NCI-H82 (cell line): ENCODE data around the gene TRAF3IP3.
A peak's percentile ranks its signal among the peaks of the same experiment; 100 is the strongest.
"Not testable (repeated sequence)": the region's sequence is repeated elsewhere in the genome, so short reads cannot be mapped to it uniquely, and the experiment has no call there.

ENCODE experiments used
- DNase-seq: peaks from one replicate; lab custom pipeline; 2025; lab: John Stamatoyannopoulos, UW

Gene TRAF3IP3

DNA sequence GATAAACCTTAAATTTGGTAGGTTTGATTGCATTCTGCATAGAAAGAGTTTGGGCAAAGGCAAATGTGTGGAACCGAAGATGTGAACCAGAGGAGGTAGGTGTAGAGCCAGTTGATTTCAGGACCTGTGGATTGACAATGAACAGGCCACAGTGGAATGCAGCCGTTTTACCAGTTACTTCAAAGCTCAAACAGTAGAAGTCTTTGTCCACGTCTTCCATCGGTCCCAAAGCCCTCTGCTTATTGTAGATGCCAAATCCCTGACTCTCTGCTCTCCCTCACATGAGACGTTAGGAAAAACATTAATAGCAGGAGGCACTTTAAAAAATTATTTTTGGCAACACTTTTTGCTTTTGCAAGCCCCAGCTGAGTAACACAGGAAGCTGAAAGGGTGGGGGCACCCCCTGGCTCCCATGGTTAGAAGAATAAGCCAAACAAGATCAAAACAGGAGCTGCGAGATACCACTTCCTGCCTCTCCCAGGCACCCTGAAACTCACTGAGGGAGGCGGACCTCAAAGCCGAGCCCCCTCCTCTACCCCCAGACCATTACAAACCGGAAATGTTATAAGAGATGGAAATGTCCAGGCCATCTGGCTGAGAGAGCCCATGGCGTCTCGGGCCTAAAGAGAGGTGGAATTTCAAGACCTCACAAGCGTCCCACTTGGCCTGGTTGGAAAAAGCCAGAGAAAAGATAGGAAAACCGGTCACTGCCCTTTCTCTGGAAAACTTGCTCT is 13.5 kb downstream of the TRAF3IP3 start:
- no peak for DNase-seq

DNA sequence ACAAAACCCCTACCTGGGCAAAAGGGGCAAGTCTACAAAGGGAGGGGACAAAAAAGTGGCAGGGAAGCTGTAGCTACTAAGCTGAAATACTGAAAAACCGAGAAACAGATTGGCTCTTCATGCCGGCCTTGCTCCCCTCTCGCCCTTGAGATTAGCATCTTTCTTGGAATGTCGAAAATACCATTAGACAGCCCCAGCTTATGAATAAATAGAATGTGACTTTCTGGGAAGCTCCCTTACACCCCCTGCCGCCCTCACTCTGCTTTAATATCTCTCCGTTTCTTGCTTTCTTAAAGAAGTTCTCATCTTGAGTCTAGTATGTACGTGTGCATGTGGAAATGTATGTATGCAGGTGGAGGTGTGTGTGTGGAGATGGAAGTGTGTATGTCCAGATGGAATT is 14.1 kb downstream of the TRAF3IP3 start:
- DNase-seq: no peak

DNA sequence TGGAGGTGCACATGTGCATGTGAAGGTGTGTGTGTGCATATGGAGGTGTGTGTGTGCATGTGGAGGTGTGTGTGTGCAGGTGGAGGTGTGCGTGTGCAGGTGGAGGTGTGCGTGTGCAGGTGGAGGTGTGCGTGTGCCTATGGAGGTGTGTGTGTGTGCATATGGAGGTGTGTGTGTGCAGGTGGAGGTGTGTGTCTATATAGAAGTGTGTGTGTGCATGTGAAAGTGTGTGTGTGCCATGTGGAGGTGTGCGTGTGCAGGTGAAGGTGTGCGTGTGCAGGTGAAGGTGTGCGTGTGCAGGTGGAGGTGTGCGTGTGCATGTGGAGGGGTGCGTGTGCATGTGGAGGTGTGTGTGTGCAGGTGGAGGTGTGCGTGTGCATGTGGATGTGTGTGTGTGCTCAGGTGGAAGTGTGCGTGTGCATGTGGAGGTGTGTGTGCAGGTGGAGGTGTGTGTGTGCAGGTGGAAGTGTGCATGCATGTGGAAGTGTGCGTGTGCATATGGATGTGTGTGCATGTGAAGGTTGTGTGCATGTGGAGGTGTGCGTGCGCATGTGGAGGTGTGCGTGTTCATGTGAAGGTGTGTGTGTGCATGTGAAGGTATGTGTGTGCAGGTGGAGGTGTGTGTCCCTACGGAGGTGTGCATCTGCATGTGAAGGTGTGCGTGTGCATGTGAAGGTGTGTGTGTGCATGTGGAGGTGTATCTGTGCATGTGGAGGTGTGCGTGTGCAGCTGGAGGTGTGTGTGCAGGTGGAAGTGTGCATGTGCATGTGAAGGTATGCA is 15.0 kb downstream of the TRAF3IP3 start:
- no peak for DNase-seq

DNA sequence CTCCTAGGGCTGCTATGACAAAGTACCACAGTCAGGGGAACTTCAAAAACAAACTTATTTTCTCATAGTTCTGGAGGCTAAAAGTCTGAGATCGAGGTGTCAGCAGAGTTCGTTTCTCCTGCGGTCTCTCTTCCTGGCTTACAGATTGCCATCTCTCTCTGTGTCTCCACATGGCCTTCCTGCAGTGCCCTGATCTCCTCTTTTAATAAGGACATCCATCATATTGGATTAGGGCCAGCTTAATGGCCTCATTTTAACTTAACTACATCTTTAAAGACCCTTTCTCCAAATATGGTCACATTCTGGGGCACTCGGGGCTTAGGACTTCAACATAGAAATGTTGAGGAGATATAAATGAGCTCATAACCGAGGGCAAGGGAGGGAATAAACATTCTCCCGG is 16.3 kb downstream of the TRAF3IP3 start:
- DNase-seq: peak; percentile 97

DNA sequence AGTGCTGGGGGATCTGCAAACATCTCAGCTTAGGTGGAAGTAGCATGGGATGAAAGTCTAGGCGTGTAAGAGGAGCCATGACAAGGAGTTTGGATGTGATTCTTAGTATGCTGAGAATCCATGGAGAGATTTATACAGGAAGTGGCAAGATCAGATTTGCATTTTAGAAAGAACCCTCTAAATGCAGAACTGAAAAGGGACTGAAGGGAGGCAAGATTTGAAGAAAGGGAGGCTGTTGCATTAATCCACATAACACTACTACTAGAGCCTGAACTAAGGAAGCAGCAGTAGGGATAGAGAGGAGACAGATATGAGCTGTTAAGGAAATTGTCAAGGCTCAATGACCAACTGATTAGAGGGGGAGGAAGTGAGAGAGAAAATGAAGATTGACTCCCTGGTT is 18.7 kb downstream of the TRAF3IP3 start:
- DNase-seq: no peak

DNA sequence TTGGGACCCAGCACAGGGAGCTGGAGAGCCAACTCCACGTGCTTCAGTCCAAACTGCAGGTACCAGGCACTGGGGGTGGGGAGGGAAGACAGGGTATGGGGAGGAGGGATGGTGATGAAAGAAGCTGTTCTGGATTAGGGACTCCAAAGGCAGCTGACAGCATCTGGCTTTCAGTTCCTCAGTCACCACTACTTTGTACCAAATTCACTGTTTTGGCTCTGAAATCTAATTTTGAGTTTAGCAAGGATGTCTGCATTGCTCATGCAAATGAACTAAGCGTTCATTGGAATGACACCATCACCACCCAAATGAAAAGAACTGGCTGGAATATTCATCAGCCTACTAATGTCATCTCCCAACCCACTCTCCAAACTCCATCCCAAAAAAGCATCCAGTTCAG is 19.8 kb downstream of the TRAF3IP3 start:
- no peak for DNase-seq

DNA sequence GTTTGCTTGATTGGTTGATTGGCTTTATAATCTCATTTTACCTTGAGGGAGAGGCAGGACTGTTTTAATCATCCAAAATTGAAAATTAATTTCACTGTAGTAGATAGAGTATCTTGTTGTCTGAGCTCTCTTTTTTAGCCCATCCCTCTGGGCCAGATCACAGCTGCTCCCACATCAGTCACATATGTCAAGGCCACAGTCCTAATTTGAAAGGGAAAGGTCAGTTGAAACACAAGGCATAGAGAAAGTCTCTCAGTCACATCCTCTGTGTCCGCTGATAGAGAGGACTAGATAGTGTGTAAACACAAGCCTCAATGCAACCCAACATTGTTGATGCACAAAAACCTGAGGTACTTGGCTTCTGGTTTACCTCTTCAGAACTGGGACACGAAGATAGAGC is 21.7 kb downstream of the TRAF3IP3 start:
- DNase-seq: peak; percentile 17

DNA sequence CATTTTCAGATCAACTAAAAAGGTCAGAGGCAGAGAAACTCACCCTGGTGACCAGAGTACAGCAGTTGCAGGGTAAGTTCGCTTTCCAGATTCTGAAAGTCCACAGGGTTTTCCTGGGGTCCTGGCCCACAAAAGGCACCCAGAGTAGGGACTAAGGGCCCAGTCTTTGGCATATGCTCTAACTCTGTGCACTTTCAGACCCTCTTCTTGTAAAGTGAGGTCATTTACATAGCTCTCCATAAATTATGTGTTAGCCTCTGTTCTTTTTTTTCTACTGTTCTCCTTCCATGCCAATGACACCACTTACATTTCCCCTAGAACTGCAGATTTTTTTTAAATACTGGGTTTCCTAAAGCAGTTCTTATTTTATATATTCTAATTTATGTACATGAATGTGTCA is 22.2 kb downstream of the TRAF3IP3 start:
- no peak for DNase-seq

DNA sequence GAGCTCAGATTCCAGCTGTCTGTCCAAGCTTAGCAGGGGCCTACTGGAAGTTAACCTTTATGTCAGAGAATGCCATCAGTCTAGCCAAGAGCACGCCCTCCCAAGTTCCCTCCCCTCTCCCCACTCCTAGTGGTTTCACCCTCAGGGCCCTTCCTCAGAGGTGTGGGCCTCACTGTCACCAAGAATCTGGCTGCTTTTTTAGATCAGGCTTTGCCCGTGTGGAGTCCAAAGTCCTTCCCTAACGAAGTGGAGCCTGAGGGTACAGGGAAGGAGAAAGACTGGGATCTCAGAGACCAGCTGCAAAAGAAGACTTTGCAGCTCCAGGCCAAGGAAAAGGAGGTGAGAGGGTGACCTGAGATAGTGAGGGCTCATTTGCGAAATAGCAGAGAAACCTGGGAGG is 24.4 kb downstream of the TRAF3IP3 start:
- no peak for DNase-seq

DNA sequence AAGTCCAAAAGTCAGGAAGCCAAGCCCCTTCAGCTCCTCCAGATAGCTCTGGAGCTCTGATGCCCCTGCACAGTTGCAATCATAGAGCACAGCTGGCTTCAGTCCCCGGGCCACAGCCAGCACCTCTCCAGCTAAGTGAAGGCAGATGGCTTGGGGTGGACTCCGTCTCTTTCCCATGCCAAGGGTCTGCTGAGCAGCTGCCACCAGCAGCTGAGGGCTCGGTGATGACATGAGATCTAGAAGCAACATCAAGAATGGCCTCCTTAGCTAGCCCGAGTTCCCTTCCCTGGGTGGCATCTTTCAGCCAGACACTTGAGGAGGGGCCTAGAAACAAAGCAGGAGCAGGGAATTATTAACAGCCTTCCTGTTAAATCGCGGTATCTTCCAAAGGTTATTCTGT is 27.5 kb downstream of the TRAF3IP3 start:
- DNase-seq: peak; percentile 56

DNA sequence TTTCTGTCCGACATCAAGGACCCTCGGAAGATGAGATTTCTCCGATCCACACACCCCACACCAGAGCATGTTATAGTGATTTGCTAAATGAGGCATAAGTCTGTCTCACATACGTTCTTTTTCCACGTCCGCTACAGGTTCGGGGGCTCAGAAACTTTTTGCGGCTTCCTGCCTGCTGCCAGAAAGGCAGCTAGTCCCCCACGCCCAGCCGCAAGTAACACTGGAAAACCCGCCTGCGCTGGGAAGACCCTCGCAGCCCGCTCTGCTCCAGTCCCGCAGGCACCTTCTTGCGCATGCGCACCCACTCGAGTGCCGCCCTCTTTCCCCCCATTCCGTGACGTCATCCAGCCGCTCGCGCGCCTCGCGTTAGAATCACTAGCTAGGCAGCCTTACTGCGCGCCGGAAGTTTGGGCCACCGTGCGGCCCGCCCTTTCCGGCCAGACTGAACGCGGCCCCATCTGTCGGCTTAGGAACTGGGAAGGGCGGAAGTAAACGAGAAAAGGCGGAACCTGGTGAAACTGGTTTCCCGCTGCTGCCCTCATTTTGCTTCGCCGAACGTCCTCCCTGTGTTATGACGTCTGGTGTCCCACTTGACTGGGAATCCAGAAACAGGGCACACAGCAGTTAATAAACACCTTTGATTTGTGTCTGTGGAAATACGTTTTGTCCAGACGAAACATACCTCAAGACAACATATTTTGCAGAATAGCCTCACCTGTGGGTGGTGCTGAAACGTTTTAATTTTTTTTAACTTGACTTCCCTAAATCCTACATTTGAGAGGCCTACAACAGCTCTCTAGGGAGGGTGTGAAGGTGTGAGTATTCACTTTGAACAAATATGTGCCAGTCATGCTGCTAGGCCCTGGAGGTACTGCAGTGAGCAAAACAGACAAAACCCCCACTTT is 28.7 kb downstream of the TRAF3IP3 start, which contains the start of gene C1orf74:
TSS of gene C1orf74 (minus strand) at position 295 of the 905 bp plus-strand sequence. CDS start 925 bp downstream, outside the sequence.
- DNase-seq: peak; percentile 100

DNA sequence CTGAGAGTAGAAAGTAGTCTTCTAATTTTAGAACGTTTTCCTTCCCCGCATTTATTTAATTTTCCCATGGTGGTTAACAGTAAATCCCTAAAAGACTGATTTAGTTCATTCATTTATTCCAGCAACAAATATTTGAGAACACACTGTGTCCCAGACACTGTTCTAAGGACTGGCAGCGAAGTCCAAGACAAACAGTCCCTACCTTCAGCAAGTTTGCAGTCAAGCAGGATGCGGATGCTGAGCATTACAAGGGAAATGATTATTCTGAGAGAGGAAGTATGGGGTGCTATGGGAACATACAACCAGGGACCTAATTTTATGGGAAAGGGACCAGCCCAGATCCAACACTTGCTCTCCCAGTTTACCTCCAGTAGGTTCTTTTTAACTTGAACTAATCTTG is 29.7 kb downstream of the TRAF3IP3 start:
- DNase-seq: no peak

DNA sequence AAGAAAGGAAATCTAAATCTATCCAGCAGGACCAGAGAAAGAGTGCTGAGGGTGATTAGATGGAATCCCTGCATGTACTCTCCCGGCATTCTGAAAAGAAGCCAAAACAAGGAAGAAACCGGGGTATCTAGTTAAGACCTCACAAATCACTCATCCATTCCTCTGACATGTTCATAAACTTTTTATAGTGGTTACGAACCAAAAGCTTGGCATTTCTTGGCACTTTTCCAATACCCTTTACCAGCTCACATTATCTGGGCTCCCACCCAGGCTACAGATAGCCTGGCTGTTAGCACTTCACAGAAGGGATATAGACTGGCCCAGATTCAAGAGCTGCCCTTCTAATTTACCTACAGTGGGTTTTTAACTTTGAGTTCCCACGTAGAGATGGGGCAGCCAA is 30.3 kb downstream of the TRAF3IP3 start:
- no peak for DNase-seq

DNA sequence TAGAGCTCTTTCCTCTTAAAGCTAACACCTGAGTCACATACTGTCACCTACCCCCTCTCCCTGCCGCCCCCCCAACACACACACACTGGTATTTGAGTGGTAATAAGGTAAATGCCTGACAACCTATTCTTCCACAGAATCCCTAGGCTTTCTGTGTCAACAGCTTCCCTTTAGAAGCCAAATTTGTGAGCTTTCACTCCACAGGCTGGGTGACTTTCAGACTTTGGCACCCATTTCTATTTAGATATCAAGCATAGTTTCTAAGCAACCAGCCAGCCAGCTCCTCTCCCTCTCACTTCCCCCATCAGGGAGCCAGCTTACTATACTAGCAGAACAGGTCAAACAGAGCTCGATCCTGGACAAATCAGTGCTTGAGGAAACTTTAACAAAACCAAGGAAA is 31.7 kb downstream of the TRAF3IP3 start:
- DNase-seq: no peak

DNA sequence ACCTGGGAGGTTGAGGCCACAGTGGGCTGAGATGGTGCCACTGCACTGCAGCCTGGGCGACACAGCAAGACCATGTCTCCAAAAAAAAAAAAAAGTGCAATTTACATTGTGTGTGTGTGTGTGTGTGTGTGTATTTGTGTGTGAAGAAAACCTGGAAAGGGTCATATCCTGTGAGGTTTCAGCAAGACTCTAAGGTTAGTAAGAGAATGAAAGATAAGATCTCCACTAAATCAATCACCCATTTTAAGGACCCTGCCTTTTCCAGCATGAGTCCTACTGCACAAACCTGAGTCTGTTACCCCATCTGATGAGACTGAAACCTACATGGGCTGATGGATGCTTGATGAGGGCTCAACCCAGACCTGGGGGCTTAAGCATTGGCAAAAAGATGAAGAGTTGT is 33.4 kb downstream of the TRAF3IP3 start:
- DNase-seq: no peak

DNA sequence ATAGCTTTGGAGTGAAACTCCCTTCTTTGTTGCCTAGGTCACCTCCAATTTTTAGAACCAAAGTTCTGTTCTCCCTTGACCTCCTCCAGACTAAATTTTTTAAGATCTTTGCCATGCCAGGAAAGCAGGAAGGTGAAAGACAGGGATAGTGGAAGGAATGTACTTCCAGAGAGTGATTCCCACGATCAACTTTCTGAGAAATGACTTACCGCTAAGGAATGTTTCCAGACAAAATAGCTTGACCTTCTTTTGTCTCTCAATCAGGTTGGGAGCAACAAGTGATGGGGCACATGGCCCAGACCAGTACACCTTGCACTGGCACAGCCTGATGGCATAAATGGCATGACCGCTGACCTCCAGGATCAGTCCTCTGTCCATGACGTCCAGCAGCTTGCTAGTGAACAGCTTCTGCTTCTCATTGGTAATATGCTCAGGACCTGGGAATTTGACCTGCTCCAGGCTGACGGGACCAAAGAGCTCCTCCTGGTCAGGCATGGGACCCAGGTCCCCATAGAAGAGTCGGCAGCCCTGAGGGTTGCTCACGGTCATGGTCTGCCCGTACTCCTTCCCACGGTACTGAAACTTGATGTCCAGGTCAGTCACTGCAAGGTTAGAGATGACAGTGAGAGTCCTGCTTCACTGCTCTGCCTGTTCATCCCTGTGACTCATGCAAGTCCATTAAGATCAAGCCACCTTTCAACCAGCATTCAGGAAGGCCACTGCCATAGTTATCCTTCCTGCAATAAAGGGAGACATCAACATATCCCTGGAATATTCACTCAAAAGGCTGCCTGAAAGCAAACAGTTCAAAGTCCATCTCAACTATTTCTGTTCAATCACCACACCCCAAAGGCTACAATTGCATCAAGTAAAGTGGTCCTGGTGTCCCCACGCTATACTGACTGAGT is 34.7 kb downstream of the TRAF3IP3 start:
- DNase-seq: no peak

DNA sequence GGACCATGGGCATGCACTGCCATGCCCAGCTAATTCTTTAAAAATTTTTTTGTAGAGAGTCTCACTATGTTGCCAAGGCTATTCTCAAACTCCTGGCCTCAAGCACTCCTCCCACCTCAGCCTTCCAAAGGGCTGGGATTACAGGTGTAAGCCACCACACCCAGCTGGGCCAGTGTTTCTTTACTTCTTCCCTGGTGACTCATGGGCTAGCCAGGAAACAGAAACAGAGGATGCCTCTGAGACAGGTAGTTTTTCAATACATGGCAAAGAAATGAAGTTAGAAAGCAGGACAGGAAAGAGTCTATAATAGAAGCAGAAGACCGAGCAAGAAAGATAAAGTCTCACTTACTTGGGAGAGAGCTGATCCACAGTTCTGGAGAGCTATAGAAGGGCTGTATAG is 36.1 kb downstream of the TRAF3IP3 start:
- no peak for DNase-seq

DNA sequence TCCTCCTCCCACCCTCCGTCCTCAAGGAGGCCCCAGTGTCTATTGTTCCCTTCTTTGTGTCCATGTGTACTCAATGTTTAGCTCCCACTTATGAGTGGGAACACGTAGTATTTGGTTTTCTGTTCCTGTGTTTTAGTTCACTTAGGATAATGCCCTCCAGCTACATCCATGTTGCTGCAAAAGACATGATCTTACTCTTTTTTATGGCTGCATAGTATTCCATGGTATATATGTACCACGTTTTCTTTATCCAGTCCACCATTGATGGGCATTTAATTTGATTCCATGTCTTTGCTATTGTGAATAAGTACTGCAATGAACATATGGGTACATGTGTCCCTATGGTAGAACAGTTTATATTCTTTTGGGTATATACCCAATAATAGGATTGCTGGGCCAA is 37.9 kb downstream of the TRAF3IP3 start:
- DNase-seq: not testable (repeated sequence)

DNA sequence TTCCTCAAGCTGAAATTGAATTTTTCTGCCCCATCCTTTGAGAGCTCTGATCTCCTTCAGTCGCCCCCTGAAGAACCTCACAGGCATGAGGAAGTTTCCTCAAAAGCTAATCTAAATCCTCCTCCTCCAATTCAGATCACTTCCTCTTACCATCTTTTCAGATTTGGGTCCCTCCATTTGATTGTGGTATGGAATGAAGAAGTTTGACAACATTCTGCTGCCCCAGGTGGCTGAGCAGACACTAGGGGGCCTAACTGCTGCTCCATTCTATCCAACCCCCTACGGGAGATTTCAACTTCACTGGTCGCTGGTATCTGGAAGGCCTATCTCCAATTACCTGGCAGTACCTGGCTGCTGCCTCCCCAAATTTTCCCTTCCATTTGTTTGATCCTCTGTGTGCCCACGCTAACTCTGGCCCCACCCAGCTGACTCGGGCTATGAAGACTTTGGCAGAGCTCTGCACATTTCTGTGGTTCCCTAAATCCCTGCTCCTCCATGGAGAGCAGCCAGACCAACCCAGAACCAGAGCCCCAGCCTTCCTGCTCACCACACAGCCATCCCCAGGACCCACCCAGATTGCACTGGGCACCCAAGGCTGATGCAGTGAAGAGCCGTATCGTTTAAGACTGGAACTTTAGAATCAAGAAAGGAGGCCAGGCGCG is 42.3 kb downstream of the TRAF3IP3 start:
- peak; percentile 18 for DNase-seq

DNA sequence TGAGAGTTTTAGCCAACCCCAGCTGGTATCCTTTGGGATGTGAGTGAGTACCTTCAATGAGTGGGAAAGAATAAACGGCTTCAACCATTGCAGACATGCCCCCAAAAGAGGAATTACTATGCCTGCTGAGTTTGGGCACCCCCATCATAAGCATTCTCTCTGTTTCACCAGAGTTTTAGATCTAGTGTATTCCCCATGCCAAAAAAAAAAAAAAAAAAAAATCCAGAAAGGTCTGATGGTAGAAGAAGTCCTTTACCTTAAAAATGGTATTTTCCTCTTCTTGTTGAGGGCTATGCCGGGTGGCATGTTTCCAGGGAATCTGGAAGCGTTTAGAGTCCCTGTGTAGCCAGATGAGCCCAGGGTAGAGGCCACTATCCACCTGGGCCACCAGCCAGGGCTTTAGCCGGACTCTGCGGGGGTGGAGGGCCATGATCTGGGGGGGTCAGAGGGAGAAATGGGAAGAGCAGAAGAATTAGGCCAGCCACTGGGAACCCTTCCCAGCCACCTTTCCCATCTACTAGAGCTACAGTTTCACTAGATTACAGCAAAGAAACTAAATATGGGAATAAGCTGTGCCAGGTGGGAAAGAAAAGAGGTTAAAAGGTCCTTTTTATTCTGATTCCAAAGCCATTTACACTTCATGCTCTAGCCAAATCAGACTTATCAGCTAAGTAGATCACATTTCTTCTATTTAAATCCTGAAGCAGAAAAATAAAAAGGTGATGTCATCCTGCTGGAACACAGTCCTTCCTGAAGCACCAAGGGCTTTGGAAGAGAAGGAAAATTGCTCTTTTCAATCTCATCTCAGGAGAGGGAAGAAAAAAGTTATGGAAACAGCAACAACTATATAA is 45.4 kb downstream of the TRAF3IP3 start:
- DNase-seq: no peak
